Measurements from ENCODE around the gene MRPS31.
A peak's percentile ranks its signal among the peaks of the same experiment; 100 is the strongest.

The MRPS31 gene

GRCh38 chr13:40770934-40771618 is at the start of gene MRPS31:
MRPS31 (minus strand) TSS chr13:40771190; CDS start chr13:40771136, 54 bp downstream.
- CTCF ChIA-PET: interaction anchor here (0.6 to 1.1 kb wide), 2 partner anchors 44 to 102 kb away, joined by 3 read pairs; no protein-coding TSS in a partner anchor
- peak; percentile 94 for DNase-seq (ENCODE audit: extremely low spot score)
- POLR2A ChIA-PET: interaction anchor here (0.7 kb wide), 1 partner anchor 9 kb away, joined by 6 read pairs; no protein-coding TSS in a partner anchor

GRCh38 chr13:40819797-40820315 is 48.9 kb upstream of the MRPS31 start:
- no peak for TF ChIP-seq CTCF (IDR thresholded peaks at IDR 0.05; ENCODE audit: control extremely low read depth, extremely low read depth, low read depth, missing control alignments)
- CTCF ChIA-PET: interaction anchor here (1.1 kb wide), 1 partner anchor 43 kb away, joined by 3 read pairs; no protein-coding TSS in a partner anchor
- DNase-seq (ENCODE audit: extremely low spot score): no peak
- POLR2A ChIA-PET: no interaction called here

More at GRCh38 chr13:40770934-40771618, at the start of gene MRPS31:
- no peak for TF ChIP-seq CTCF (IDR thresholded peaks at IDR 0.05; ENCODE audit: control extremely low read depth, extremely low read depth, low read depth, missing control alignments)

- POLR2A ChIA-PET: no interaction called here
- no peak for DNase-seq (ENCODE audit: extremely low spot score)
- CTCF ChIA-PET: no interaction called here
- no peak for TF ChIP-seq CTCF (IDR thresholded peaks at IDR 0.05; ENCODE audit: control extremely low read depth, extremely low read depth, low read depth, missing control alignments)
Measured at GRCh38 chr13:40818926-40819325, 47.9 kb upstream of the MRPS31 start.

- no peak for DNase-seq (ENCODE audit: extremely low spot score)
- no peak for TF ChIP-seq CTCF (IDR thresholded peaks at IDR 0.05; ENCODE audit: control extremely low read depth, extremely low read depth, low read depth, missing control alignments)
- ChIA-PET CTCF (interaction anchor here (0.7 to 2.1 kb wide), 9 partner anchors 10 to 108 kb away, joined by 3 to 6 read pairs (median 3); partner anchors contain the start of genes MRPS31 and SLC25A15), POLR2A (no interaction called here)
Measured at GRCh38 chr13:40814803-40815202, 43.8 kb upstream of the MRPS31 start.

- no peak for TF ChIP-seq CTCF (IDR thresholded peaks at IDR 0.05; ENCODE audit: control extremely low read depth, extremely low read depth, low read depth, missing control alignments)
- DNase-seq (ENCODE audit: extremely low spot score): peak; percentile 59
- ChIA-PET CTCF (interaction anchor here (0.7 to 2.2 kb wide), 11 partner anchors 8 to 107 kb away, joined by 3 to 11 read pairs (median 3); partner anchors contain the start of genes MRPS31 and SLC25A15), POLR2A (no interaction called here)
Measured at GRCh38 chr13:40813667-40814454, 42.9 kb upstream of the MRPS31 start.

- CTCF ChIA-PET: interaction anchor here (0.9 to 2.2 kb wide), 6 partner anchors 8 to 36 kb away, joined by 3 to 11 read pairs (median 6); partner anchors contain the start of gene SLC25A15
Measured at GRCh38 chr13:40812724-40813445, 41.9 kb upstream of the MRPS31 start.

More at GRCh38 chr13:40812724-40813445, 41.9 kb upstream of the MRPS31 start:
- POLR2A ChIA-PET: no interaction called here
- no peak for DNase-seq (ENCODE audit: extremely low spot score)
- no peak for TF ChIP-seq CTCF (IDR thresholded peaks at IDR 0.05; ENCODE audit: control extremely low read depth, extremely low read depth, low read depth, missing control alignments)

Data from GM10248 (cell line).